IPS DF 19.7 (cell line): ENCODE measurements around the gene KIF16B.
"Not testable (repeated sequence)": the region's sequence is repeated elsewhere in the genome, so short reads cannot be mapped to it uniquely, and the experiment has no call there.

ENCODE experiments used
- DNase-seq: peaks from one replicate; pipeline ENCODE4 v3.0.0-alpha.2; 2013; ENCODE audit warnings: low read depth, low spot score

The KIF16B gene

GRCh38 chr20:16573001-16573965 lies at the start of gene KIF16B:
Gene KIF16B, minus strand, starts transcription at chr20:16573448. Its CDS starts 173 bp downstream, at chr20:16573275.
- DNase-seq, result no peak

- DNase-seq, result no peak
Measured at GRCh38 chr20:16622501-16622900, 49.3 kb upstream of the KIF16B start.

- DNase-seq, result no peak
Measured at GRCh38 chr20:16621435-16622141, 48.3 kb upstream of the KIF16B start.

- DNase-seq, result no peak
Measured at GRCh38 chr20:16620961-16621360, 47.7 kb upstream of the KIF16B start.

- no peak for DNase-seq
Measured at GRCh38 chr20:16619953-16620352, 46.7 kb upstream of the KIF16B start.

- no peak for DNase-seq
Measured at GRCh38 chr20:16617056-16617455, 43.8 kb upstream of the KIF16B start.

GRCh38 chr20:16616317-16616716 lies 43.1 kb upstream of the KIF16B start:
- DNase-seq, result no peak

GRCh38 chr20:16615199-16615598 lies 42.0 kb upstream of the KIF16B start:
- no peak for DNase-seq

- DNase-seq, result no peak
Measured at GRCh38 chr20:16613954-16614353, 40.7 kb upstream of the KIF16B start.

GRCh38 chr20:16612706-16613105 lies 39.5 kb upstream of the KIF16B start:
- DNase-seq, result no peak

GRCh38 chr20:16611817-16612216 lies 38.6 kb upstream of the KIF16B start:
- DNase-seq, result no peak

GRCh38 chr20:16609066-16609465 lies 35.8 kb upstream of the KIF16B start:
- no peak for DNase-seq

GRCh38 chr20:16608277-16608650 lies 35.0 kb upstream of the KIF16B start:
- no peak for DNase-seq

- DNase-seq, result no peak
Measured at GRCh38 chr20:16607364-16608276, 34.4 kb upstream of the KIF16B start.

- DNase-seq, result no peak
Measured at GRCh38 chr20:16606468-16607070, 33.3 kb upstream of the KIF16B start.

- DNase-seq, result no peak
Measured at GRCh38 chr20:16601047-16601446, 27.8 kb upstream of the KIF16B start.

GRCh38 chr20:16599257-16599656 lies 26.0 kb upstream of the KIF16B start:
- no peak for DNase-seq

GRCh38 chr20:16596991-16597390 lies 23.7 kb upstream of the KIF16B start:
- no peak for DNase-seq

- DNase-seq, result not testable (repeated sequence)
Measured at GRCh38 chr20:16596404-16596803, 23.2 kb upstream of the KIF16B start.

- DNase-seq, result no peak
Measured at GRCh38 chr20:16595376-16595775, 22.1 kb upstream of the KIF16B start.

- DNase-seq, result no peak
Measured at GRCh38 chr20:16590041-16590633, 16.9 kb upstream of the KIF16B start.
